ENCODE results near the gene CHD8. TPM values are rescaled to one million over a fixed set of nuclear protein-coding genes. Genes with fewer than 3 reads are reported as not detected.

CHD8 gene
- 96.0 TPM for total RNA-seq

GRCh38 chr14:21455912-21456667, at the start of gene CHD8:
TSS of gene CHD8 (minus strand) at chr14:21456123. CDS start at chr14:21431643, 24,480 bp downstream.
- no peaks in the 10 kb centered on the region for H3K27me3 ChIP-seq
- H3K4me3 ChIP-seq = peak within 1 kb of the TSS; percentile 86 to 95
- peaks cover 9 to 11% of the 10 kb centered on the region in 2 donors for H3K4me1 ChIP-seq
- peak within 1 kb of the TSS; percentile 97 to 98 for H3K27ac ChIP-seq
- TF ChIP-seq CTCF (IDR thresholded peaks at IDR 0.05) = peak; percentile 43 to 59 (median 50)
- peaks cover 7 to 26% of the 10 kb centered on the region in 2 donors for H3K36me3 ChIP-seq
- peak; percentile 99 to 100 for DNase-seq (ENCODE audit: low spot score in 2 of 2)
- intact Hi-C loops (cut with DNase I) = loop anchor here (1.0 to 5.0 kb wide), 7 partner anchors 19 to 1004 kb away; partner anchors contain the start of genes HNRNPC, OSGEP, SUPT16H and TOX4
- H3K9me3 ChIP-seq = no peaks in the 10 kb centered on the region

- intact Hi-C loops (cut with DNase I) = no loop called here
- no peak for TF ChIP-seq CTCF (IDR thresholded peaks at IDR 0.05)
- Histone ChIP-seq H3K4me3 (no peak overlapping the region), H3K9me3 (no peaks in the 10 kb centered on the region), H3K27ac (no peak overlapping the region), H3K4me1 (peaks cover 2 to 8% of the 10 kb centered on the region in 2 donors), H3K36me3 (peaks cover 35 to 42% of the 10 kb centered on the region in 2 donors), H3K27me3 (no peaks in the 10 kb centered on the region)
- no peak for DNase-seq (ENCODE audit: low spot score in 2 of 2)
These were observed 49.2 kb upstream of the CHD8 start for GRCh38 chr14:21505012-21505553.

- H3K27ac ChIP-seq = no peak overlapping the region
- no peaks in the 10 kb centered on the region for H3K9me3 ChIP-seq
- no peaks in the 10 kb centered on the region for H3K27me3 ChIP-seq
- DNase-seq (ENCODE audit: low spot score in 2 of 2) = no peak
- no peak overlapping the region for H3K4me3 ChIP-seq
- no peak for TF ChIP-seq CTCF (IDR thresholded peaks at IDR 0.05)
- intact Hi-C loops (cut with DNase I) = no loop called here
- no peaks in the 10 kb centered on the region for H3K4me1 ChIP-seq
- peaks cover 35 to 59% of the 10 kb centered on the region in 2 donors for H3K36me3 ChIP-seq
These were observed 47.5 kb upstream of the CHD8 start for GRCh38 chr14:21503376-21503775.

GRCh38 chr14:21501568-21501967, 45.6 kb upstream of the CHD8 start:
- TF ChIP-seq CTCF (IDR thresholded peaks at IDR 0.05) = no peak
- H3K27ac ChIP-seq = no peak overlapping the region
- H3K27me3 ChIP-seq = no peaks in the 10 kb centered on the region
- no peaks in the 10 kb centered on the region for H3K4me1 ChIP-seq
- intact Hi-C loops (cut with DNase I) = no loop called here
- DNase-seq (ENCODE audit: low spot score in 2 of 2) = no peak
- H3K36me3 ChIP-seq = peaks cover 37 to 67% of the 10 kb centered on the region in 2 donors
- H3K4me3 ChIP-seq = no peak overlapping the region
- H3K9me3 ChIP-seq = no peaks in the 10 kb centered on the region

- intact Hi-C loops (cut with DNase I) = loop anchor here (1.0 kb wide), 1 partner anchor 58 kb away; no protein-coding TSS in a partner anchor
- DNase-seq (ENCODE audit: low spot score in 2 of 2) = no peak
- Histone ChIP-seq H3K27ac (no peak overlapping the region), H3K36me3 (peaks cover 60 to 92% of the 10 kb centered on the region in 2 donors), H3K27me3 (no peaks in the 10 kb centered on the region), H3K4me3 (no peak overlapping the region), H3K9me3 (no peaks in the 10 kb centered on the region), H3K4me1 (no peaks in the 10 kb centered on the region)
- peak; percentile 5 to 48 (median 23) for TF ChIP-seq CTCF (IDR thresholded peaks at IDR 0.05)
These were observed 42.9 kb upstream of the CHD8 start for GRCh38 chr14:21498540-21499526.
